Measurements from ENCODE around the gene FAM83G.
"Not testable (repeated sequence)": the region's sequence is repeated elsewhere in the genome, so short reads cannot be mapped to it uniquely, and the experiment has no call there.

The FAM83G gene

DNA sequence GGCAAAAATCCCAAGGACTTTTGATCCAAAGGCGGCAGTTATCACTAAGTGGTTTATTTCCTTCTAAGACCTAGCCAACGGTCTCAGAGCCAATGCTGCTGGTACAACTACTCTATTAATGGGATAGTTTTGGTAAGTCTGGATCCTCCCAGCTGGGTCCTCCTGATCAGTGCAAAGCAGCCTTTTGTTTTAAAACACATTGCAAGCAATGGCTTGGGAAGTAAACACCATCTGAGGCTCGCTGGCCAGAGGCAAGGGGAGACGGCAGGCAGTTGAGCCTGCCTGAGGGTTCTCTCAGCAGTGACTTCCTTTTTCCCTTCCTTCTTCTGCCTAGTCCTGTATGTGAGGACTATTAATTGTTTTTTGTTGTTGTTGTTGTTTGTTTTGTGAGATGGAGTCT, 54.2 kb downstream of the FAM83G start:
- DNase-seq: no peak

DNA sequence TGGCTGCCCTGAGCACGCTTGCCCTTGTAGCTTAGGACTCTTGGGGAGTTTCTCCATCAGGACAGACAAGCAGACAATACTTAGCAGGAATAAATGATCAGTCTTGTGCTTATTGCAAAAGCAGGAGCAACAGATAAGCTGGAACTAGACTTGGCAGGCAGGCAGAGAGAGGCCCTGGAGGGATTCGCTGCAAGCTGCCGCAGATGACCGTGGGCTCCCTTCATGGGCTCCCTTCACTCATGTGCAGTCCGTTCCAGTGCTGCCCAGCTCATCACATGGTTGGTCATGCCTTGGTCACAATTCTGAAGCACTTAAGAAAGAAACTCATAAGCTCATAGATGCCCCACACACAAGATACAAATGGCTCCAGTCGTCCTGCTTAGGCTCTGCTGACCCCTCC, 55.0 kb downstream of the FAM83G start:
- DNase-seq: no peak

DNA sequence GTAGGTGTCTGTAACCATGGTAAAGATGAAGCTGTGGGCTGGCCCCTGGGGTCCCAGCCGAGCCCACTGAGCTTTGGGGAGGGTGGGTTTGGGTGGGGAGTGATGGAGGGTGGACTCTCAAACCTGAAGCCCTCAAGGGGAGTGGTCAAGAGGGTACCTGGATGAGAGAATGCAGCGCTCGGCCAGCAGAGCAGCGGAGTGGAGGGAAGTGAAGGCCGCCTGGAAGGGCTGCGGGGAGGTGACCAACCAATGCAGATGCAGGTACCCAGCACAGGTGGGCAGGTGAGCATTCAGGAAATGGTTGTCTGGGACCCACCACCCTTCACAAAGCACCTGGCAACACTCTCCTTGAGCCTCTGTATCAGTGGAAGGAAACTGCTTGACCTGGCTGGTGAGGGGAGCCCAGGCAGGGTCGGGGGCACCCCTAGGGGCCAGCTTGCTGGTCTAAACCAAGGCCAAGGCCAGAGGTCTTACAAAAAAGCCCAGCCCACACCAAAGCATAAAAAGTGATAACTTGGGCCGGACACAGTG, 56.0 kb downstream of the FAM83G start:
- no peak for DNase-seq

DNA sequence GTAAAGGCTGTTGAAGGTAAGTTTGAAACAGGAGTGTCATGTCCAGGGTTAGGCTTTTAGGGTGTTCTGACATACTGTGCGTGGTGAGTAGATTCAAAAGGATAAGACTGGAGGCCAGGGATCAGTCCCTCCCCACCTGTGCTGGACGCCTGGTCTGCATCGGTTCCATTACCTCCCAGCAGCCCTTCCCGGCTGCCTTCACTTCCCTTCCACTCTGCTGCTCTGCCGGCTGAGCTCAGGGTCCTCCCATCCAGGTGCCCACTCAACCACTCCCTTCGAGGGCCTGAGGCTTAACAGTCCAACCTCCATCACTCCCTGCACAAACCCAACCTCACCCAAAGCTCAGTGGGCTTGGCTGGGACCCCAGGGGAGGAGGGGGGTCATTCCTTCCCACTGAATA, 56.7 kb downstream of the FAM83G start:
- no peak for DNase-seq

DNA sequence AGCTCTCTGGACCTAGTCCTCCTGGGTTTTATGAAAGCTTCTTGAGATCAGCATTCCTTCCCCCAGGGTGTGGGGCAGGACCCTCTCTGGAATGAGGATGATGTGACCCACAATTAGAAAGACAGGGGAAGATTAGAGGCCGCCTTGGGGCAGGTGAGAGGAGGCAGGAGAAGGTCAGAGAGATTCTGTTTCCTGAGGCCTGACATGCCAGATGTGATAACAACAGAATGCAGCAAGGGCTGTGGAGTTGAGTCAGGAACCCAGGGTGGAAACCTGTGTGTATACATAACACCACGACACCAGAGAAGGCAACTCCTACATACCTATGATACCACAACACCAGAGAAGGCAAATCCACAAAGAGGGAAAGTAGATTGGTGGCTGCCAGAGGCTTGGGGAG, 58.0 kb downstream of the FAM83G start:
- DNase-seq: no peak

DNA sequence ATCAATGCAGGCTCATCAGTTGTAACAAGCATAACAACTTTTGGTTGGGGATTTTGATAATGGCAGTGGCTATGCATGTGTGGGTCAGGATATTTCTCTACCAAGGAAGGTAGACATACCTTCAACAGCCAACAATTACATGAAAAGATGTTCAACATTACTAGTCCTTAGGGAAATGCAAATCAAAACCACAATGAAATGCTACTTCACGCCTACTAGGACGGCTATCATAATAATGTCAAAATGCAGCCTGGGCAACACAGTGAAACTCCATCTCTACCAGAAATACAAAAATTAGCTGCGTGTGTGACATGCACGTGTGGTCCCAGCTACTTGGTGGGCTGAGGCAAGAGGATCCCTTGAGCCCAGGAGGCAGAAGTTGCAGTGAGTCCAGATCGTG, 59.9 kb downstream of the FAM83G start:
- DNase-seq: no peak

DNA sequence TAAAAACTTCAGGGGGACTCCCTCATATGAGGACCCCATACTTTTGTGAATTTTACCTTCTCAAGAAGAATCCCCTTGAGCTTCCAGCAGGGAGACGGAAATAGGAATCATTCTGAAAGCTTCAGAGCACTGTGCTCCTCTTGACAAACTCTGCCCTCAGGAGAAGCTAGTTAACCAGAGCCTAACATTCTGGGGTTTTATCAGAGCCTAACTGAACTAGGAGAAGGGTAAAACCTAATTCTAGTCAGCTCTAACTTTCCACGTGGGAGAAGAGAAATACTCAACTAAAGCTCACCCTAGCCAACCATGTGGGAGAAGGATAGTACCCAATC, 65.9 kb downstream of the FAM83G start:
- no peak for DNase-seq

DNA sequence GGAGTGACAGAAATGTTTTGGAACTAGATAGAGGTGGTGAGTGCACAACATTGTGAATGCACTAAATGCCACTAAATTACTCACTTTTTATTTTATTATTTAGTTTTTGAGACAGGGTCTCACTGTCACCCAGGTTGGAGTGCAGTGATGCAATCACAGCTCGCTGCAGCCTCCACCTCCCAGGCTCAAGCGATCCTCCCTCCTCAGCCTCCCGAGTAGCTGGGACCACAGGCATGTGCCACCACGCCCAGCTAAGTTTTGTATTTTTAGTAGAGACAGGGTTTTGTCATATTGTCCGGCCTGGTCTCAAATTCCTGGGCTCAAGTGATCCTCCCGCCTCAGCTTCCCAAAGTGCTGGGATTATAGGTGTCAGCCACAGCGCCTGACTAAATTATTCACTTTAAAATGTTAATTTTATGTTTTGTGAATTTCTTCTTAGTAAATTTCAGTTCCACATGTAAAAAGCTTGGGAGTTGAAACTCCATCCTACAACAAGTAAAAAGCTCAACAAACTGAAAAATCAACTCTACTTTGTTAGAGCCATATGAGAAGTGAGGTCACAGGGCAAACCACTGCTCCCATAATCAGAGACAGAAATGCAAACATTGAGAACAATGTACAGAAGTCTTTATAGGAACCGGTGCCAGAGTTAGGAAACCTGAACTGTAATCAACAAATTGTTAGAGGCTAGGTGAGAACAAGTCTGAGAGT, 66.4 kb downstream of the FAM83G start:
- no peak for DNase-seq

DNA sequence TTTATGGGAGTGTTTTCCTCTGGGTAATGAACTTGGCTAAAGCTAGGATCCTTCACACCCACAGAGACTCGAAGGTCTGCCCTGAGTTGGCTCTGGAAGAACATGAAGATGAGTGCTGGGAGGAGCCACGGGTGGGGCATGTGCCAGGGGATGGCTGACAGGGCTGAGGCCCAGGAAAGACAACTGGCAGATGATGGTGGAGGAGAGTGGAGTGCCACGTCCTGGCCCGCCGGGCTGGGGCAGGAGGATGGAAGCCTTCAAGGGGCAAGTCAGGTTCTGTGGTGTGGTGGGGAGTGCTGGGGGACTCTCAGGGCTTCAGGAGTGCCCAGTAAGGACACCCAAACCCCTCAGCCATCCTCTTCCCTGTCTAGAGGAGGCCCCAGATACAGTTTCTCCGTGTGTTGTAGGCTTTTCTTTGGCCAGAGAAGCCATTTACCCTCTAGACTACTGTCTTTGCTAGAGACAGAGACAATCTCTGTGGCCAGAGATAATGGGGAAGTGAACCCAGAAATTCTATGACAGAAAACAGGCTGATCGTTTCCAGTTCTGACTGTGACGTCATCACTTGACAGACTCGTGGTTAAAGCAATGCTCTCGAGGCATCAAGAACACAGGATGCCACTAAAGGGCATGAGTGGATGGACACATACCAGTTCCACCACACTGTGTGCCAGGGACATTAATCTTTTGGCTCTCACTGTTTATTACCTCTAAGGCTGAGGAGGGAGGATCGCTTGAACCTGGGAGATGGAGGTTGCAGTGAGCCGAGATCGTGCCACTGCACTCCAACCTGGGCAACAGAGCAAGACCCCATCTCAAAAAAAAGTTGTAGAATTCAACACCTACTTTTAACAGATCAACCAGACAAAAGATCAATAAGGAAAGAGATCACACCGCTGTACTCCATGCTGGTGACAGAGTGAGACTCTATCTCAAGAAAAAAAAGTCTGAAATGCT, 71.2 kb downstream of the FAM83G start:
- no peak for DNase-seq

DNA sequence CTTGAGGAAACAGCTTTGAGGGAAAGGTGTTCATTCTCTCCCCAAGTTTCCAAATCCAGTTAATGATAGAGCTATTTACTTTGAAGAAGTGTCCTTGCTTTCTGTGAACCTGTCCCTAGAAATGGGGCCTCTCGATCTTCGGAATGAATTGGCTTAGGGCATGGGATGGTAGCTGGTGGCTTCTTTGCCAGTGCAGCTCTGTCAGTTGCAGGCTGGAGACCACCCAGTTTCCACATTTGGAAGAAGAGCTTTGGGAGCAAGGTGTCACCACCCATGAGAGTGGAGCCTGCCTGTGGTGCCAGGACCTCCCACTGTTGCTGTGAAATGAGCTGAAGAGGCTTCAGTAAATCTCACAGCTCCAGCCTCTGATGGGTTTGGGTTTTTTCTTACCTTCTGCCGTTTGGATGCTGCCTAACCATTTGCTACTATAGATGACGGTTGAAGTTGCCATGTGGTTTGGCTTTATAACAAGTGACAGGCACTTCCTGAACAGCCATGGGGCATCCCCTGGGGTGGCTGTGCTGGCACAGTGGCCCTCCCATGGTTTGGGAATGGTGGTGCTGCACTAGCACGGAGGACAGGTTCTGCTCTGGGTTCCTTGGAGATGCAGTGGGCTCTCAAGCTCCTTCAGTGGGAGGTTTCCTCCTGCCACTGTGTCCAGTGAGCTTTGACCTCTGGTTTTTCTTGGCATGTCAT, 72.1 kb downstream of the FAM83G start:
- DNase-seq: no peak

DNA sequence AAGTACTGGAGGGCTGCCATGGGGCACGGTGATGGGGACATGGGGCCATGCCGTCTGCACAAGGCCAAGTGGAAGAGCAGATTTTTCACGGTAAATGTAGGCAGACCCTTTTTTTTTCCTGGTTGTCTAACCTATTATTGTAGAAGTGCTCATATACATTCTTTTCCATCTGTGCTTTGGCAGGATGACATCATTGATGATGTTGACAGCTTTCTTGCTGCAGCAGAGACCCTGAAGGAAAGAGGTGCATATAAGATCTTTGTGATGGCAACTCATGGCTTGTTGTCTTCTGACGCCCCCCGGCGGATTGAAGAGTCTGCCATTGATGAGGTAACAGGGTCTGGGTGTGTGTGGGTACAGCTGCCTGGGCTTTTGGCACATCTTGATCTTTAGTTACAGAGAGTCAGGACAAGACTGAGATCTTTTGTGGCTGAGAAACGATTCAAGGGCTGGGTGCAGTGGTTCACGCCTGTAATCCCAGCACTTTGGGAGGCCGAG, 75.9 kb downstream of the FAM83G start:
- no peak for DNase-seq

DNA sequence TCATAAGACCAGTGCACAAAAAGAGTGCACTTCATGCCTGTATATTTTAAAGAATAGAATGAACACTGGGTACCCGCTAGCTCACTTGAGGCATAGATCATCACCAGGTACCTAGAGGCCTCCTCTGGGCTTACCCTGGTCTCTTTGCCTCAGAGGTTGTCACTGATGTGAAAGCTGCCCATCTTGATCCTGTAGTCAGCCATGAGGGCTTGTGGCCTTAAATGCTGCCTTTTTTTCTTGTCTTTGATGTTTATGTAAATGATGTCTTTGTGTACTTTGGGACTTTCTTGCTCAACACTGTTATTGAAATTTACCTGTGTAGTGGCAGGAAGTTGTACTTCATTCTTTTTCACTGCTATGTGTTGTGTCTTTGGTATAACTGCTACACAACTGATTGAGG, 79.4 kb downstream of the FAM83G start:
- no peak for DNase-seq

DNA sequence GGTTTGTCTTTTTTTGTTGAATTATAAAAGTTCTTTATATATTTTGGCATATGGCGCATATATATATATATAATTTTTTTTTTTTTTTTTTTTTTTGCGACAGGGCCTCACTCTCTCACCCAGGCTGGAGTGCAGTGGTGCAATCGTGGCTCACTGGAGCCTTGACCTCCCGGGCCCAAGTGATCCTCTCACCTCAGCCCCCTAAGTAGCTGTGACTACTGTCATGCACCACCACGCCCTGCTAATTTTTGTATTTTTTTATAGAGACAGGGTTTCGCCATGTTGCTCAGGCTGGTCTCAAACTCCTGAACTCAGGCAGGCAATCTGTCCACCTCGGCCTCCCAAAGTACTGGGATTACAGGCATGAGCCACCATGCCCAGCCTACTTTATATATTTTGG, 82.0 kb downstream of the FAM83G start:
- DNase-seq: not testable (repeated sequence)

DNA sequence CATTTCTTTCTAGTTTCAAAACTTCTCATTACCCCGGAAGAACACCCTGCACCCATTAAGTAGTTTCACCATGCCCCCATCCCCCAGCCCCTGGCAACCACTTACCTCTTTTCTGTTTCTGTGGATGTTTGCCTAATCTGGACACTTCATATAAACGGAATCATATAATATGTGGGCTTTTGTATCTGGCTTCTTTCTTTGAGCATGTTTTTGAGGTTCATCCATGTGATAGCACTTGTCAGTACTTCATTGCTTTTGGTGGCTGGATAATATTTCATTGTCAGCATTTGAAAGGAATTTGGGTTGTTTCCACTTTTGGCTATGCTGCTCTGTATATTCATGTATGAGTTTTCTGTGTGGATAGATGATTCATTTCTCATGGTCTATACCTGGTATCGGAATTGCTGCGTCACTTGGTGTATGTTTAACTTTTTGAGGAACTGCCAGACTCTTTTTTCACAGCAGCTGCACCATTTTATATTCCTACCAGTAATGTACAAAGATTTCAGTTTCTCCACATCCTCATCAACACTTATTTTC, 82.6 kb downstream of the FAM83G start:
- no peak for DNase-seq

DNA sequence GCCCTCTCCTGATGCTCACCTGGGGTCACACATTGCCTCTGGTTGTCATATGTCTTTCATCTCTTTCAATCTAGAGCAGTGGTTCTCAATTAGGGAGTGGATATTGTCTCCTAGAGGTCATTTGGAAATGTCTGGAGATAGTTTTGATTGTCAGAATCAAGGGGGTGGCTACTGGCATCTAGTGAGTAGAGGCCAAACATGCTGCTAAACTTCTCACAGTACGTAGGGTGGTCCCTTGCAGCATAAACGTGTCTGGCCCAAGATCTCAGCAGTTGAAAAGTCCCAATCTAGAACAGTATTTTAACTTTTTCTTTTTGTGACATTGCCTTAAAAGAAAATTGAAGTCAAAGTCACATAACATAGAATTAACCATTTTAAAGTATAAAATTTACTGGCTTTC, 83.1 kb downstream of the FAM83G start:
- DNase-seq: no peak

DNA sequence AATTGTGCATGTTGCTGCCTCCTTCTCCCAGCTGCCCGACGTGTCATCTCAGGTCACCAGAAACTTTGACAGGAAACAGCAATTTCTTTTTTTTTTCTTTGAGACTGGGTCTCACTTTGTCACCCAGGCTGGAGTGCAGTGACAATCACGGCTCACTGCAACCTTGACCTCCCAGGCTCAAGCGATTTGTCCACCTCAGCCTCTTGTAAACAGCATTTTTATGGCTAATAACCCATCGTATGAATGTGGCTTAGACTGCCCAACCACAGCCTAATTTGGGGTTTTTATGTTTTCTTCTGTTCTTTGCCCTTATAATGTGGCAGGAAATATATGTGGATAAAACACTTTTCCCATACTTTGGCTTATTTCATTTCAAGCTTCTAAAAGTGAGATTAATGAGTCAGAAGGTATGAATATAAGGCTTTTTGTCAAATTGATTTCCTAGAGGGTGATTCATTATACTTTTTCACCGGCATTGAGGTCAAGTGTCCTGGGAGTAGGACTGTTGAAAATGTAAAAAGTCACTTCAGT, 83.6 kb downstream of the FAM83G start:
- no peak for DNase-seq

DNA sequence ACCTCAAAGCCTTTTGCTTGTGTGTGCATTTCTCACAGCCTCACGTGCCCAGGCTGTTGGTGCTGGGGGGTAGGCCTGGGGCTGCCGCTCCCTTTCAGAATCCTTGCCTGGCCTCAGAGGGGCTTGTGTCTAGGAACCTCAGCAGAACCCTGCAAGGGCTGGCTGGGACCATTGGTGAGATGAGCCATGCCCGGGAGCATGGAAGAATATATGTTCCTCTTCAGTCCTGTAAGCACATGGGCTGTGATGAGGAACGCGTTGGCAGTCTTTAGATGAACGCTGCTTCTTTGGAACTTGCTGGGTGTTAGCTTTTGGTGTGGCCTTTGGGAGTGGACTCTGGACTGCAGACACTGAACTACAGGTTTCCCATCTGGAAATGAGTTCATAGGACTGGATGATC, 84.6 kb downstream of the FAM83G start:
- DNase-seq: no peak

All from NCI-H1694 treated with DMSO at 0.1 percent for 48 hours (cell line).